Activated naive CD4-positive, alpha-beta T cell treated with anti-CD3 and anti-CD28 coated beads, Interleukin-2, amount 50 U/mL, for 16 hours (primary cell): Measurements from ENCODE around the gene KRTAP4-3.
"Not testable (repeated sequence)": the region's sequence is repeated elsewhere in the genome, so short reads cannot be mapped to it uniquely, and the experiment has no call there.

Source experiments
- DNase-seq: peaks from one replicate; pipeline ENCODE4 v3.0.0-alpha.2; 2020

The KRTAP4-3 gene

GRCh38 chr17:41150026-41150425, 18.0 kb downstream of the KRTAP4-3 start:
- no peak for DNase-seq

GRCh38 chr17:41149652-41149985, 18.4 kb downstream of the KRTAP4-3 start, which contains the start of gene KRTAP4-5:
TSS of gene KRTAP4-5 (minus strand) at chr17:41149825. CDS start at chr17:41149767, 58 bp downstream.
- DNase-seq, result no peak

- not testable (repeated sequence) for DNase-seq
Observed at GRCh38 chr17:41148971-41149651, 18.9 kb downstream of the KRTAP4-3 start.

- DNase-seq, result no peak
Observed at GRCh38 chr17:41147531-41148204, 20.4 kb downstream of the KRTAP4-3 start.

GRCh38 chr17:41145261-41145660, 22.8 kb downstream of the KRTAP4-3 start:
- no peak for DNase-seq

GRCh38 chr17:41144846-41145245, 23.2 kb downstream of the KRTAP4-3 start:
- DNase-seq, result no peak

- no peak for DNase-seq
Observed at GRCh38 chr17:41141361-41141760, 26.7 kb downstream of the KRTAP4-3 start.

GRCh38 chr17:41140360-41141131, 27.5 kb downstream of the KRTAP4-3 start, which contains the start of gene KRTAP4-6:
TSS of gene KRTAP4-6 (minus strand) at chr17:41140544. CDS start at chr17:41140487, 57 bp downstream.
- no peak for DNase-seq

GRCh38 chr17:41139865-41140264, 28.2 kb downstream of the KRTAP4-3 start:
- DNase-seq, result not testable (repeated sequence)

- DNase-seq, result no peak
Observed at GRCh38 chr17:41133880-41134735, 33.9 kb downstream of the KRTAP4-3 start.

GRCh38 chr17:41131979-41132378, 36.0 kb downstream of the KRTAP4-3 start:
- DNase-seq, result no peak

GRCh38 chr17:41127371-41127770, 40.6 kb downstream of the KRTAP4-3 start:
- no peak for DNase-seq

GRCh38 chr17:41126412-41126811, 41.6 kb downstream of the KRTAP4-3 start:
- DNase-seq, result no peak

GRCh38 chr17:41125064-41125463, 43.0 kb downstream of the KRTAP4-3 start:
- DNase-seq, result no peak

GRCh38 chr17:41123991-41124371, 44.0 kb downstream of the KRTAP4-3 start, which contains the start of gene KRTAP4-12:
TSS of gene KRTAP4-12 (minus strand) at chr17:41124182. CDS start at chr17:41124122, 60 bp downstream.
- DNase-seq, result not testable (repeated sequence)

- DNase-seq, result not testable (repeated sequence)
Observed at GRCh38 chr17:41123292-41123990, 44.6 kb downstream of the KRTAP4-3 start.

- no peak for DNase-seq
Observed at GRCh38 chr17:41121742-41122141, 46.3 kb downstream of the KRTAP4-3 start.

- not testable (repeated sequence) for DNase-seq
Observed at GRCh38 chr17:41119696-41120690, 48.0 kb downstream of the KRTAP4-3 start.

- DNase-seq, result no peak
Observed at GRCh38 chr17:41118721-41119120, 49.3 kb downstream of the KRTAP4-3 start.

GRCh38 chr17:41117846-41118386, 50.1 kb downstream of the KRTAP4-3 start, which contains the start of gene KRTAP4-11:
TSS of gene KRTAP4-11 (minus strand) at chr17:41118373. CDS start at chr17:41118315, 58 bp downstream.
- not testable (repeated sequence) for DNase-seq
